Hepatocyte (in vitro differentiated cells): ENCODE measurements around the gene RGS8. TPM values are rescaled to one million over a fixed set of nuclear protein-coding genes. Genes with fewer than 3 reads are reported as not detected.

ENCODE experiments used
- DNase-seq: peaks from one replicate; pipeline ENCODE4 v3.0.0-alpha.2; 2016; ENCODE audit warnings: low spot score
- H2AFZ ChIP-seq: fragments of 200-600 bp; sonication (generic); 2 replicates; pipeline ENCODE4 v1.6.0; 2016; ENCODE audit warnings: antibody characterized with exemption, mild to moderate bottlenecking
- H3K27ac ChIP-seq: fragments of 200-600 bp; sonication (generic); 2 replicates; pipeline ENCODE4 v1.5.1; 2016; ENCODE audit warnings: mild to moderate bottlenecking
- H3K27me3 ChIP-seq: fragments of 200-600 bp; sonication (generic); 2 replicates; pipeline ENCODE4 v1.6.1; 2016
- H3K36me3 ChIP-seq: fragments of 200-600 bp; sonication (generic); replicated peaks from 2 replicates; pipeline ENCODE4 v1.5.1; 2016; ENCODE audit warnings: low read depth; ENCODE audit not compliant: insufficient read depth
- H3K4me1 ChIP-seq: fragments of 200-600 bp; sonication (generic); 2 replicates; pipeline ENCODE4 v1.5.1; 2016; ENCODE audit warnings: mild to moderate bottlenecking, moderate library complexity; ENCODE audit not compliant: insufficient read depth
- H3K4me2 ChIP-seq: fragments of 200-600 bp; sonication (generic); 2 replicates; pipeline ENCODE4 v1.6.0; 2016
- H3K4me3 ChIP-seq: fragments of 200-600 bp; sonication (generic); 2 replicates; pipeline ENCODE4 v1.5.1; 2016; ENCODE audit warnings: mild to moderate bottlenecking
- H3K79me2 ChIP-seq: fragments of 200-600 bp; sonication (generic); 2 replicates; pipeline ENCODE4 v1.6.0; 2017; ENCODE audit warnings: mild to moderate bottlenecking
- H3K9me2 ChIP-seq: fragments of 200-600 bp; sonication (generic); replicated peaks from 2 replicates; pipeline ENCODE4 v1.6.0; 2017; ENCODE audit warnings: mild to moderate bottlenecking; ENCODE audit not compliant: insufficient read depth
- H3K9me3 ChIP-seq: fragments of 200-600 bp; sonication (generic); 2 replicates; pipeline ENCODE4 v1.5.1; 2016; ENCODE audit warnings: low read depth, mild to moderate bottlenecking
- H4K20me1 ChIP-seq: fragments of 200-600 bp; sonication (generic); 2 replicates; pipeline ENCODE4 v1.6.0; 2016; ENCODE audit warnings: mild to moderate bottlenecking; ENCODE audit not compliant: insufficient read depth, poor library complexity, severe bottlenecking
- CTCF ChIP-seq: fragments of 200-600 bp; sonication (generic); IDR thresholded peaks from 2 replicates; pipeline ENCODE4 v1.5.1; 2016; ENCODE audit warnings: antibody characterized with exemption, mild to moderate bottlenecking; ENCODE audit not compliant: poor library complexity
- EZH2 ChIP-seq: fragments of 200-600 bp; sonication (generic); IDR thresholded peaks from 2 replicates; pipeline ENCODE4 v1.6.1; 2016; ENCODE audit warnings: antibody characterized with exemption, mild to moderate bottlenecking, borderline replicate concordance
- EZH2phosphoT487 ChIP-seq: fragments of 200-600 bp; sonication (generic); IDR thresholded peaks from one replicate; pipeline ENCODE4 v1.6.1; 2018; ENCODE audit warnings: antibody characterized with exemption, mild to moderate bottlenecking, low read depth, moderate library complexity; ENCODE audit not compliant: unreplicated experiment, severe bottlenecking
- WGBS: methylation state at CpG from one replicate; pipeline ENCODE4 v1.1.6; 2016; ENCODE audit warnings: low lambda C conversion rate; ENCODE audit errors: missing lambda C conversion rate; 5-methylcytosine and 5-hydroxymethylcytosine counted together
- polyA plus RNA-seq: library from polyadenylated mRNA; unstranded; fragments of >200 nt; fragmentation: Nextera tagmentation; extraction: Ambion mirVana; gene quantifications from 2 replicates; pipeline ENCODE4 v1.2.1, GENCODE V29; 2016
- total RNA-seq: library from RNA; depleted of rRNA; stranded (reverse); fragments of >200 nt; gene quantifications from 2 replicates; pipeline ENCODE4 v1.2.3, GENCODE V29; 2014

Gene RGS8
- total and polyA plus RNA-seq, 2 experiments from 2014 or later: not detected

GRCh38 chr1:182639330-182639729 lies 45.1 kb downstream of the RGS8 start:
- H3K4me3 ChIP-seq: no peak overlapping the region
- no peaks in the 10 kb centered on the region for H3K79me2 ChIP-seq

GRCh38 chr1:182637769-182638168 lies 46.6 kb downstream of the RGS8 start:
- no peak for DNase-seq
- TF ChIP-seq CTCF: no peak
- no peak for TF ChIP-seq EZH2phosphoT487
- no peak for TF ChIP-seq EZH2
- 81% methylated on average over 5 of the region's 5 CpGs for WGBS

More at GRCh38 chr1:182639330-182639729, 45.1 kb downstream of the RGS8 start:
- H3K4me2 ChIP-seq: no peak overlapping the region
- no peaks in the 10 kb centered on the region for H3K36me3 ChIP-seq
- DNase-seq: no peak
- H4K20me1 ChIP-seq: no peaks in the 10 kb centered on the region
- H2AFZ ChIP-seq: no peak overlapping the region
- H3K27ac ChIP-seq: no peak overlapping the region
- no peaks in the 10 kb centered on the region for H3K9me2 ChIP-seq
- WGBS: 94% methylated on average over 1 of the region's 1 CpG
- TF ChIP-seq EZH2 (no peak), EZH2phosphoT487 (no peak), CTCF (no peak)
- H3K9me3 ChIP-seq: no peaks in the 10 kb centered on the region
- no peaks in the 10 kb centered on the region for H3K4me1 ChIP-seq
- no peaks in the 10 kb centered on the region for H3K27me3 ChIP-seq

GRCh38 chr1:182635871-182636270 lies 48.5 kb downstream of the RGS8 start:
- no peaks in the 10 kb centered on the region for H4K20me1 ChIP-seq
- H3K36me3 ChIP-seq: no peaks in the 10 kb centered on the region
- H3K9me2 ChIP-seq: no peaks in the 10 kb centered on the region
- DNase-seq: no peak
- H3K4me3 ChIP-seq: no peak overlapping the region
- WGBS: 70% methylated on average over 2 of the region's 2 CpGs
- no peaks in the 10 kb centered on the region for H3K27me3 ChIP-seq
- no peak overlapping the region for H3K27ac ChIP-seq
- no peaks in the 10 kb centered on the region for H3K4me1 ChIP-seq
- H3K9me3 ChIP-seq: no peaks in the 10 kb centered on the region
- TF ChIP-seq CTCF (no peak), EZH2phosphoT487 (no peak), EZH2 (no peak)
- H3K4me2 ChIP-seq: no peak overlapping the region
- no peak overlapping the region for H2AFZ ChIP-seq
- H3K79me2 ChIP-seq: no peaks in the 10 kb centered on the region

More at GRCh38 chr1:182637769-182638168, 46.6 kb downstream of the RGS8 start:
- no peak overlapping the region for H3K4me3 ChIP-seq
- H3K9me3 ChIP-seq: no peaks in the 10 kb centered on the region
- H3K27me3 ChIP-seq: no peaks in the 10 kb centered on the region
- H3K36me3 ChIP-seq: no peaks in the 10 kb centered on the region
- no peaks in the 10 kb centered on the region for H3K9me2 ChIP-seq
- H3K27ac ChIP-seq: no peak overlapping the region
- no peaks in the 10 kb centered on the region for H4K20me1 ChIP-seq
- H3K4me2 ChIP-seq: no peak overlapping the region
- H3K79me2 ChIP-seq: no peaks in the 10 kb centered on the region
- H2AFZ ChIP-seq: no peak overlapping the region
- H3K4me1 ChIP-seq: no peaks in the 10 kb centered on the region

Other genes with a start within 250 kb of the RGS8 start
- not detected in 2 replicates for gene RGSL1, start 234.4 kb downstream of the RGS8 start, total RNA-seq
- not detected in 2 replicates for gene RGSL1, start 234.4 kb downstream of the RGS8 start, polyA plus RNA-seq
- 6.8 and 7.5 TPM in 2 replicates for gene RNASEL, start 95.3 kb downstream of the RGS8 start, total RNA-seq
- gene RNASEL, start 95.3 kb downstream of the RGS8 start, polyA plus RNA-seq: 4.0 and 5.3 TPM in 2 replicates
- gene RGS16, start 80.2 kb downstream of the RGS8 start, total RNA-seq: 6.3 and 7.3 TPM in 2 replicates
- gene RGS16, start 80.2 kb downstream of the RGS8 start, polyA plus RNA-seq: 7.6 and 18.1 TPM in 2 replicates
- gene NPL, start 105.2 kb upstream of the RGS8 start, total RNA-seq: 6.4 and 10.2 TPM in 2 replicates
- gene NPL, start 105.2 kb upstream of the RGS8 start, polyA plus RNA-seq: 6.1 and 7.1 TPM in 2 replicates
- 114 and 132 TPM in 2 replicates for gene DHX9, start 154.8 kb upstream of the RGS8 start, total RNA-seq
- 66.3 and 70.7 TPM in 2 replicates for gene DHX9, start 154.8 kb upstream of the RGS8 start, polyA plus RNA-seq